ENCODE measurements around the gene UTP14C. TPM values are rescaled to one million over a fixed set of nuclear protein-coding genes. Genes with fewer than 3 reads are reported as not detected.

UTP14C gene
- total and polyA plus RNA-seq, 2 of the 13 experiments (the other 11 are each of a cell fraction or from before 2014, with no cell fraction given), result 8.8 to 12.2 TPM

- TF ChIP-seq ZNF264 (CRISPR knock-in tag; IDR thresholded peaks at IDR 0.05) (peak; percentile 67; the same call in 1 of the 2 replicates), PPARG (CRISPR knock-in tag; conservative IDR thresholded peaks at IDR 0.05) (peak; percentile 91), SMAD3 (CRISPR knock-in tag; IDR thresholded peaks at IDR 0.05) (peak; percentile 62; the same call in 1 of the 2 replicates), ZNF589 (CRISPR knock-in tag; conservative IDR thresholded peaks at IDR 0.05) (0 out of 2 replicates have a peak, but pooled peaks have one; percentile 47), FOXO4 (CRISPR knock-in tag; conservative IDR thresholded peaks at IDR 0.05) (0 out of 2 replicates have a peak, but pooled peaks have one; percentile 77), BRF2 (CRISPR knock-in tag; IDR thresholded peaks at IDR 0.05) (no peak), SKI (IDR thresholded peaks at IDR 0.05; ENCODE audit: partially characterized antibody) (peak; percentile 39), PHF21A (CRISPR knock-in tag; IDR thresholded peaks at IDR 0.05) (peak; percentile 84), CBX1 (IDR thresholded peaks at IDR 0.05; ENCODE audit: low read depth) (no peak), ARID4A (CRISPR knock-in tag; IDR thresholded peaks at IDR 0.05; ENCODE audit: borderline replicate concordance) (peak; percentile 73; the same call in 1 of the 2 replicates), TBX3 (IDR thresholded peaks at IDR 0.05; ENCODE audit: borderline replicate concordance) (peak; percentile 80; the same call in 1 of the 2 replicates), ZNF644 (CRISPR knock-in tag; IDR thresholded peaks at IDR 0.05; ENCODE audit: low read depth) (peak; percentile 73; the same call in 1 of the 2 replicates), MBD4 (IDR thresholded peaks at IDR 0.05; ENCODE audit: borderline replicate concordance, low read length) (peak; percentile 90), SNAPC2 (CRISPR knock-in tag; IDR thresholded peaks at IDR 0.05) (peak; percentile 10; the same call in 1 of the 2 replicates), ZNF770 (CRISPR knock-in tag; IDR thresholded peaks at IDR 0.05) (0 out of 2 replicates have a peak, but pooled peaks have one; percentile 18), NKX3-1 (CRISPR knock-in tag; IDR thresholded peaks at IDR 0.05) (peak; percentile 72), ZNF207 (IDR thresholded peaks at IDR 0.05; ENCODE audit: borderline replicate concordance) (no peak), HOXD1 (CRISPR knock-in tag; IDR thresholded peaks at IDR 0.05) (peak; percentile 90; the same call in 1 of the 2 replicates), GATA4 (IDR thresholded peaks at IDR 0.05; ENCODE audit: borderline replicate concordance, low read depth) (peak; percentile 79; the same call in 1 of the 2 replicates), ZNF543 (CRISPR knock-in tag; IDR thresholded peaks at IDR 0.05) (0 out of 2 replicates have a peak, but pooled peaks have one; percentile 52), FOXA1 (IDR thresholded peaks at IDR 0.05) (peak; percentile 78), FOXA1 (CRISPR knock-in tag; IDR thresholded peaks at IDR 0.05) (peak; percentile 92)
Measured at GRCh38 chr13:52025475-52026245, 1.2 kb downstream of the UTP14C start (continued).
